ENCODE measurements around the gene TMSB4X. TPM values are rescaled to one million over a fixed set of nuclear protein-coding genes. Genes with fewer than 3 reads are reported as not detected.

The TMSB4X gene
- total and polyA plus RNA-seq, 2 of the 8 experiments (the other 6 are each of a cell fraction or from before 2014, with no cell fraction given), result 2,063 to 2,112 TPM

- POLR2A ChIA-PET (ENCODE audit: partially characterized antibody), result interaction anchor here (0.9 to 2.7 kb wide), 2 partner anchors 14 to 16 kb away, joined by 3 to 19 read pairs; partner anchors contain the start of gene TMSB4X
- TF ChIP-seq RXRA (IDR thresholded peaks at IDR 0.05; ENCODE audit: insufficient read depth, low read depth, low read length) (no peak), HDAC2 (IDR thresholded peaks at IDR 0.05; ENCODE audit: borderline replicate concordance in 1 of 2, low read depth in 2 of 2, low read length in 2 of 2) (no peak), FOSL1 (IDR thresholded peaks at IDR 0.05; ENCODE audit: insufficient read depth, low read depth, low read length) (no peak), MAX (IDR thresholded peaks at IDR 0.05) (no peak), CEBPB (IDR thresholded peaks at IDR 0.05; ENCODE audit: low read depth, low read length) (no peak), RAD21 (IDR thresholded peaks at IDR 0.05 in 1 of 2, conservative IDR thresholded peaks at IDR 0.05 in 1 of 2; ENCODE audit: low read depth in 2 of 2, low read length in 2 of 2) (no peak), ASH2L (IDR thresholded peaks at IDR 0.05; ENCODE audit: low read length) (no peak)
These were observed 16.9 kb upstream of the TMSB4X start for GRCh38 chrX:12958059-12958458.

More at GRCh38 chrX:12958059-12958458, 16.9 kb upstream of the TMSB4X start:
- H4K91ac ChIP-seq (replicated peaks; ENCODE audit: insufficient read length, low read length), result no peak overlapping the region
- no peak overlapping the region for H4K5ac ChIP-seq (ENCODE audit: insufficient read length, low read depth, low read length)
- H4K20me1 ChIP-seq (replicated peaks in 1 of 2; ENCODE audit: control insufficient read depth in 1 of 2, insufficient read depth in 2 of 2, low read length in 2 of 2), result no peaks in the 10 kb centered on the region
- no peak overlapping the region for H2AK5ac ChIP-seq (ENCODE audit: low read depth, low read length)
- no peaks in the 10 kb centered on the region for H3K79me2 ChIP-seq (ENCODE audit: control insufficient read depth in 1 of 2, insufficient read depth in 2 of 2, low read length in 2 of 2)
- CTCF ChIA-PET (ENCODE audit: partially characterized antibody), result interaction anchor here (0.7 to 1.8 kb wide), 2 partner anchors 11 to 226 kb away, joined by 3 to 5 read pairs; no protein-coding TSS in a partner anchor
- H3K4ac ChIP-seq (replicated peaks; ENCODE audit: insufficient read length, low read depth, low read length), result no peak overlapping the region
- H3K23ac ChIP-seq (ENCODE audit: insufficient read length), result no peak overlapping the region
- no peak overlapping the region for H2BK20ac ChIP-seq (ENCODE audit: low read length)
- H3K27me3 ChIP-seq (replicated peaks in 1 of 4; ENCODE audit: control insufficient read depth in 3 of 4, extremely low read depth in 1 of 4, insufficient read depth in 3 of 4, low read length in 3 of 4), result no peaks in the 10 kb centered on the region
- H4K8ac ChIP-seq (ENCODE audit: extremely low read depth, insufficient read depth, low read length), result no peak overlapping the region
- H3K18ac ChIP-seq (ENCODE audit: extremely low read depth, low read length), result no peak overlapping the region
- H3K4me1 ChIP-seq (replicated peaks in 1 of 4; ENCODE audit: control insufficient read depth in 3 of 4, insufficient read depth in 4 of 4, low read length in 3 of 4), result no peaks in the 10 kb centered on the region
- WGBS, 2 experiments (ENCODE audit: extremely low coverage in 1 of 2, insufficient coverage in 1 of 2, insufficient read length in 1 of 2, insufficient replicate concordance in 2 of 2, low coverage in 1 of 2, low lambda C conversion rate in 2 of 2, missing lambda C conversion rate in 1 of 2), result 94% methylated on average over 5 of the region's 5 CpGs; no CpG with 5 or more reads in 1 of the 2 experiments
- no peaks in the 10 kb centered on the region for H3K79me1 ChIP-seq (ENCODE audit: low read depth, low read length)
- H2BK5ac ChIP-seq (ENCODE audit: low read depth, low read length), result no peak overlapping the region
- FAIRE-seq (peak; percentile 28), DNase-seq (ENCODE audit: low read depth in 1 of 2, low spot score in 2 of 2) (no peak)
- H3K4me2 ChIP-seq (ENCODE audit: insufficient read depth in 1 of 2, low read depth in 2 of 2, low read length in 2 of 2), result no peak overlapping the region
- peaks cover 0 to 3% of the 10 kb centered on the region in 2 experiments; a peak in 1 of 4 replicates for H3K9me3 ChIP-seq (ENCODE audit: insufficient read depth in 2 of 2, low read depth in 1 of 2, low read length in 1 of 2)
- no peak overlapping the region for H2BK15ac ChIP-seq (ENCODE audit: low read length)
- no peak overlapping the region for H3K4me3 ChIP-seq (ENCODE audit: extremely low read depth in 1 of 4, insufficient read depth in 2 of 4, low read depth in 3 of 4, low read length in 4 of 4)
- no peak overlapping the region for H2AFZ ChIP-seq (ENCODE audit: low read length)
- H3K56ac ChIP-seq (replicated peaks; ENCODE audit: insufficient read length, low read depth, low read length), result no peak overlapping the region
- no peaks in the 10 kb centered on the region for H3K36me3 ChIP-seq (ENCODE audit: control insufficient read depth in 2 of 4, insufficient read depth in 4 of 4, low read length in 3 of 4)
- H2BK12ac ChIP-seq (ENCODE audit: low read depth, low read length), result no peak overlapping the region
- H3K14ac ChIP-seq (ENCODE audit: insufficient read length), result no peak overlapping the region
- H3K23me2 ChIP-seq (ENCODE audit: low read depth, low read length), result no peaks in the 10 kb centered on the region
- no peak overlapping the region for H2BK120ac ChIP-seq (replicated peaks; ENCODE audit: low read depth, low read length)
- no peak overlapping the region for H3K9ac ChIP-seq (replicated peaks in 1 of 4; ENCODE audit: extremely low read depth in 1 of 4, low read depth in 3 of 4, low read length in 3 of 4)
- H3K27ac ChIP-seq (ENCODE audit: low read depth, low read length), result no peak overlapping the region

All from H1 (cell line).